ENCODE measurements around the gene HSPA6.
"Not testable (repeated sequence)": the region's sequence is repeated elsewhere in the genome, so short reads cannot be mapped to it uniquely, and the experiment has no call there.

DNA sequence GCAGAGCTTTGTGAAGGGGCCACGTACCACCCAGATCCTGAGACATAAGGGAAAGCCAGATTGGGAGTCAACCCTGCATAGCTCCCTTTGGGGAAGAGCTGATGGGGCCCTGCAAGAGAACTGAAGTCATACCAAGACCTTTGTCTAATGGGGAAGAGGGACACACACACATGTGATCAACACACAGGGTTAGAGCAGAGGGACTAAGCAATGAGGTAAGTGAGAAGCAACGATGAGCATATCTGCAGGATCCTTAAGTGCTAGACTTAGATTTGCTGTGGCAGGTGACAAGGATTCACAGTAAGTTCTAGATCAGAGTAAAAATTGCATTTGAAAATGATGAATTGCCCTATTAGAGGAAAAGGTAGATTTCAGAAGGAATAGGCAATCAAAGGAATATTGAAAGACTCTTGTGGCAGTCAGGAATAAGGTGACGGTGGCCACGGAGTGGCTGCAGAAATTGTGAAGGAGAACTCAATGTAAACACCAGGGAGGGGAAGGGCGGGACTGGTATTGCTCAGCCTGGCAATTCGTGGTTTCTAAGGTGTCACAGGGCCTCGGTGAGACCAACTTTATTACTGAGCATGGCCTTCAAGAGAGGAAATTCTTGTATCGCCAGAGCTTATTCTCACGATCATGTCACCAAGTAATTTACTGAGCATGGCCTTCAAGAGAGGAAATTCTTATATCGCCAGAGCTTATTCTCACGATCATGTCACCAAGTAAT lies 20.8 kb downstream of the HSPA6 start:
- not testable (repeated sequence) for TF ChIP-seq EZH2 (IDR thresholded peaks at IDR 0.05; ENCODE audit: borderline replicate concordance, low read length)
- TF ChIP-seq, protein P1, sequence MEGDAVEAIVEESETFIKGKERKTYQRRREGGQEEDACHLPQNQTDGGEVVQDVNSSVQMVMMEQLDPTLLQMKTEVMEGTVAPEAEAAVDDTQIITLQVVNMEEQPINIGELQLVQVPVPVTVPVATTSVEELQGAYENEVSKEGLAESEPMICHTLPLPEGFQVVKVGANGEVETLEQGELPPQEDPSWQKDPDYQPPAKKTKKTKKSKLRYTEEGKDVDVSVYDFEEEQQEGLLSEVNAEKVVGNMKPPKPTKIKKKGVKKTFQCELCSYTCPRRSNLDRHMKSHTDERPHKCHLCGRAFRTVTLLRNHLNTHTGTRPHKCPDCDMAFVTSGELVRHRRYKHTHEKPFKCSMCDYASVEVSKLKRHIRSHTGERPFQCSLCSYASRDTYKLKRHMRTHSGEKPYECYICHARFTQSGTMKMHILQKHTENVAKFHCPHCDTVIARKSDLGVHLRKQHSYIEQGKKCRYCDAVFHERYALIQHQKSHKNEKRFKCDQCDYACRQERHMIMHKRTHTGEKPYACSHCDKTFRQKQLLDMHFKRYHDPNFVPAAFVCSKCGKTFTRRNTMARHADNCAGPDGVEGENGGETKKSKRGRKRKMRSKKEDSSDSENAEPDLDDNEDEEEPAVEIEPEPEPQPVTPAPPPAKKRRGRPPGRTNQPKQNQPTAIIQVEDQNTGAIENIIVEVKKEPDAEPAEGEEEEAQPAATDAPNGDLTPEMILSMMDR (IDR thresholded peaks at IDR 0.05; ENCODE audit: low read length): not testable (repeated sequence)
